ENCODE data around the gene TFCP2L1.

Gene TFCP2L1

GRCh38 chr2:121266543-121267106 is 18.4 kb downstream of the TFCP2L1 start:
- no peak for DNase-seq (ENCODE audit: low spot score)

GRCh38 chr2:121263996-121264715 is 20.8 kb downstream of the TFCP2L1 start:
- no peak for DNase-seq (ENCODE audit: low spot score)

GRCh38 chr2:121260370-121261154 is 24.4 kb downstream of the TFCP2L1 start:
- DNase-seq (ENCODE audit: low spot score), result no peak

GRCh38 chr2:121258051-121258450 is 27.0 kb downstream of the TFCP2L1 start:
- no peak for DNase-seq (ENCODE audit: low spot score)

GRCh38 chr2:121257480-121257840 is 27.5 kb downstream of the TFCP2L1 start:
- no peak for DNase-seq (ENCODE audit: low spot score)

- DNase-seq (ENCODE audit: low spot score), result no peak
Observed at GRCh38 chr2:121256720-121257479, 28.1 kb downstream of the TFCP2L1 start.

GRCh38 chr2:121255358-121255757 is 29.6 kb downstream of the TFCP2L1 start:
- DNase-seq (ENCODE audit: low spot score), result no peak

- no peak for DNase-seq (ENCODE audit: low spot score)
Observed at GRCh38 chr2:121254748-121255147, 30.3 kb downstream of the TFCP2L1 start.

- no peak for DNase-seq (ENCODE audit: low spot score)
Observed at GRCh38 chr2:121253674-121254240, 31.2 kb downstream of the TFCP2L1 start.

- DNase-seq (ENCODE audit: low spot score), result no peak
Observed at GRCh38 chr2:121253021-121253673, 31.9 kb downstream of the TFCP2L1 start.

- no peak for DNase-seq (ENCODE audit: low spot score)
Observed at GRCh38 chr2:121251497-121251896, 33.5 kb downstream of the TFCP2L1 start.

- DNase-seq (ENCODE audit: low spot score), result no peak
Observed at GRCh38 chr2:121248766-121249343, 36.1 kb downstream of the TFCP2L1 start.

GRCh38 chr2:121247971-121248370 is 37.0 kb downstream of the TFCP2L1 start:
- DNase-seq (ENCODE audit: low spot score), result no peak

- no peak for DNase-seq (ENCODE audit: low spot score)
Observed at GRCh38 chr2:121247534-121247933, 37.5 kb downstream of the TFCP2L1 start.

GRCh38 chr2:121246704-121247255 is 38.2 kb downstream of the TFCP2L1 start:
- DNase-seq (ENCODE audit: low spot score), result no peak

- no peak for DNase-seq (ENCODE audit: low spot score)
Observed at GRCh38 chr2:121245913-121246312, 39.1 kb downstream of the TFCP2L1 start.

- no peak for DNase-seq (ENCODE audit: low spot score)
Observed at GRCh38 chr2:121245120-121245820, 39.7 kb downstream of the TFCP2L1 start.

GRCh38 chr2:121244616-121245015 is 40.4 kb downstream of the TFCP2L1 start:
- DNase-seq (ENCODE audit: low spot score), result no peak

- no peak for DNase-seq (ENCODE audit: low spot score)
Observed at GRCh38 chr2:121243821-121244460, 41.1 kb downstream of the TFCP2L1 start.

GRCh38 chr2:121242976-121243375 is 42.0 kb downstream of the TFCP2L1 start:
- no peak for DNase-seq (ENCODE audit: low spot score)

All from HuH-7 (cell line).